ENCODE data around the gene CBY2.
"Not testable (repeated sequence)": the region's sequence is repeated elsewhere in the genome, so short reads cannot be mapped to it uniquely, and the experiment has no call there.

CBY2 gene

GRCh38 chr13:45702088-45702487 lies at the start of gene CBY2:
TSS of gene CBY2 (plus strand) at chr13:45702320. CDS start at chr13:45702391, 71 bp downstream.
- H3K4me1 ChIP-seq (ENCODE audit: insufficient read depth, low read length), result peaks cover 8% of the 10 kb centered on the region
- no peak within 1 kb of the TSS for H2AFZ ChIP-seq (ENCODE audit: low read depth, low read length)
- H3K36me3 ChIP-seq (ENCODE audit: insufficient read depth, low read length), result no peaks in the 10 kb centered on the region
- peaks cover 6% of the 10 kb centered on the region for H3K27me3 ChIP-seq (ENCODE audit: insufficient read depth, low read length)
- no peak within 1 kb of the TSS for H3K4me3 ChIP-seq (ENCODE audit: low read length)
- no peaks in the 10 kb centered on the region for H3K9me3 ChIP-seq (ENCODE audit: low read length)

GRCh38 chr13:45654633-45655349 lies 47.3 kb upstream of the CBY2 start:
- Histone ChIP-seq H3K36me3 (ENCODE audit: insufficient read depth, low read length) (no peaks in the 10 kb centered on the region), H2AFZ (ENCODE audit: low read depth, low read length) (no peak overlapping the region), H3K4me3 (ENCODE audit: low read length) (no peak overlapping the region), H3K27me3 (ENCODE audit: insufficient read depth, low read length) (no peaks in the 10 kb centered on the region), H3K9me3 (ENCODE audit: low read length) (no peaks in the 10 kb centered on the region), H3K4me1 (ENCODE audit: insufficient read depth, low read length) (no peaks in the 10 kb centered on the region)

- Histone ChIP-seq H3K4me3 (ENCODE audit: low read length) (no peak overlapping the region), H3K9me3 (ENCODE audit: low read length) (no peaks in the 10 kb centered on the region), H3K36me3 (ENCODE audit: insufficient read depth, low read length) (no peaks in the 10 kb centered on the region), H2AFZ (ENCODE audit: low read depth, low read length) (no peak overlapping the region), H3K27me3 (ENCODE audit: insufficient read depth, low read length) (no peaks in the 10 kb centered on the region), H3K4me1 (ENCODE audit: insufficient read depth, low read length) (no peaks in the 10 kb centered on the region)
Observed at GRCh38 chr13:45658586-45659235, 43.4 kb upstream of the CBY2 start.

GRCh38 chr13:45659536-45659935 lies 42.6 kb upstream of the CBY2 start:
- Histone ChIP-seq H2AFZ (ENCODE audit: low read depth, low read length) (no peak overlapping the region), H3K4me1 (ENCODE audit: insufficient read depth, low read length) (no peaks in the 10 kb centered on the region), H3K36me3 (ENCODE audit: insufficient read depth, low read length) (no peaks in the 10 kb centered on the region), H3K9me3 (ENCODE audit: low read length) (no peaks in the 10 kb centered on the region), H3K27me3 (ENCODE audit: insufficient read depth, low read length) (no peaks in the 10 kb centered on the region), H3K4me3 (ENCODE audit: low read length) (no peak overlapping the region)

- not testable (repeated sequence) for H3K4me1 ChIP-seq (ENCODE audit: insufficient read depth, low read length); H3K4me3 ChIP-seq (ENCODE audit: low read length); H3K9me3 ChIP-seq (ENCODE audit: low read length); H3K36me3 ChIP-seq (ENCODE audit: insufficient read depth, low read length); H2AFZ ChIP-seq (ENCODE audit: low read depth, low read length); H3K27me3 ChIP-seq (ENCODE audit: insufficient read depth, low read length)
Observed at GRCh38 chr13:45660458-45660857, 41.7 kb upstream of the CBY2 start.

GRCh38 chr13:45662162-45662561 lies 40.0 kb upstream of the CBY2 start:
- Histone ChIP-seq H3K36me3 (ENCODE audit: insufficient read depth, low read length) (no peaks in the 10 kb centered on the region), H3K4me3 (ENCODE audit: low read length) (no peak overlapping the region), H3K27me3 (ENCODE audit: insufficient read depth, low read length) (no peaks in the 10 kb centered on the region), H3K4me1 (ENCODE audit: insufficient read depth, low read length) (no peaks in the 10 kb centered on the region), H2AFZ (ENCODE audit: low read depth, low read length) (no peak overlapping the region), H3K9me3 (ENCODE audit: low read length) (no peaks in the 10 kb centered on the region)

- H3K27me3 ChIP-seq (ENCODE audit: insufficient read depth, low read length); H3K9me3 ChIP-seq (ENCODE audit: low read length); H3K4me1 ChIP-seq (ENCODE audit: insufficient read depth, low read length); H3K36me3 ChIP-seq (ENCODE audit: insufficient read depth, low read length); H3K4me3 ChIP-seq (ENCODE audit: low read length); H2AFZ ChIP-seq (ENCODE audit: low read depth, low read length): not testable (repeated sequence)
Observed at GRCh38 chr13:45662903-45663302, 39.2 kb upstream of the CBY2 start.

GRCh38 chr13:45669626-45670025 lies 32.5 kb upstream of the CBY2 start:
- not testable (repeated sequence) for H3K36me3 ChIP-seq (ENCODE audit: insufficient read depth, low read length); H3K9me3 ChIP-seq (ENCODE audit: low read length); H3K27me3 ChIP-seq (ENCODE audit: insufficient read depth, low read length); H3K4me1 ChIP-seq (ENCODE audit: insufficient read depth, low read length); H2AFZ ChIP-seq (ENCODE audit: low read depth, low read length); H3K4me3 ChIP-seq (ENCODE audit: low read length)

- Histone ChIP-seq H2AFZ (ENCODE audit: low read depth, low read length) (no peak overlapping the region), H3K4me1 (ENCODE audit: insufficient read depth, low read length) (no peaks in the 10 kb centered on the region), H3K36me3 (ENCODE audit: insufficient read depth, low read length) (no peaks in the 10 kb centered on the region), H3K9me3 (ENCODE audit: low read length) (no peaks in the 10 kb centered on the region), H3K4me3 (ENCODE audit: low read length) (no peak overlapping the region), H3K27me3 (ENCODE audit: insufficient read depth, low read length) (no peaks in the 10 kb centered on the region)
Observed at GRCh38 chr13:45670189-45670885, 31.8 kb upstream of the CBY2 start.

GRCh38 chr13:45674908-45675307 lies 27.2 kb upstream of the CBY2 start:
- no peak overlapping the region for H2AFZ ChIP-seq (ENCODE audit: low read depth, low read length)
- no peaks in the 10 kb centered on the region for H3K9me3 ChIP-seq (ENCODE audit: low read length)
- H3K27me3 ChIP-seq (ENCODE audit: insufficient read depth, low read length), result peaks cover 10% of the 10 kb centered on the region
- no peaks in the 10 kb centered on the region for H3K36me3 ChIP-seq (ENCODE audit: insufficient read depth, low read length)
- no peak overlapping the region for H3K4me3 ChIP-seq (ENCODE audit: low read length)
- peaks cover 7% of the 10 kb centered on the region for H3K4me1 ChIP-seq (ENCODE audit: insufficient read depth, low read length)

- Histone ChIP-seq H3K27me3 (ENCODE audit: insufficient read depth, low read length) (peaks cover 15% of the 10 kb centered on the region), H2AFZ (ENCODE audit: low read depth, low read length) (no peak overlapping the region), H3K9me3 (ENCODE audit: low read length) (no peaks in the 10 kb centered on the region), H3K4me1 (ENCODE audit: insufficient read depth, low read length) (peaks cover 7% of the 10 kb centered on the region), H3K36me3 (ENCODE audit: insufficient read depth, low read length) (no peaks in the 10 kb centered on the region), H3K4me3 (ENCODE audit: low read length) (no peak overlapping the region)
Observed at GRCh38 chr13:45678282-45678681, 23.8 kb upstream of the CBY2 start.

- Histone ChIP-seq H3K36me3 (ENCODE audit: insufficient read depth, low read length) (no peaks in the 10 kb centered on the region), H2AFZ (ENCODE audit: low read depth, low read length) (no peak overlapping the region), H3K9me3 (ENCODE audit: low read length) (no peaks in the 10 kb centered on the region), H3K4me1 (ENCODE audit: insufficient read depth, low read length) (peaks cover 7% of the 10 kb centered on the region), H3K27me3 (ENCODE audit: insufficient read depth, low read length) (peaks cover 15% of the 10 kb centered on the region), H3K4me3 (ENCODE audit: low read length) (no peak overlapping the region)
Observed at GRCh38 chr13:45681113-45681512, 21.0 kb upstream of the CBY2 start.

- no peak overlapping the region for H2AFZ ChIP-seq (ENCODE audit: low read depth, low read length)
- no peaks in the 10 kb centered on the region for H3K36me3 ChIP-seq (ENCODE audit: insufficient read depth, low read length)
- no peaks in the 10 kb centered on the region for H3K9me3 ChIP-seq (ENCODE audit: low read length)
- peaks cover 7% of the 10 kb centered on the region for H3K4me1 ChIP-seq (ENCODE audit: insufficient read depth, low read length)
- H3K27me3 ChIP-seq (ENCODE audit: insufficient read depth, low read length), result peaks cover 10% of the 10 kb centered on the region
- no peak overlapping the region for H3K4me3 ChIP-seq (ENCODE audit: low read length)
Observed at GRCh38 chr13:45682494-45683008, 19.6 kb upstream of the CBY2 start.

All from neuron (in vitro differentiated cells).